ENCODE data around the gene TFAM. TPM values are rescaled to one million over a fixed set of nuclear protein-coding genes. Genes with fewer than 3 reads are reported as not detected.

The TFAM gene
- total RNA-seq, 1 donor from 2014 or later, result 31.8 TPM

GRCh38 chr10:58352956-58353610 lies 32.1 kb upstream of the TFAM start:
- Mint-ChIP-seq H3K4me3 (ENCODE audit: unreplicated experiment) (no peak overlapping the region), H3K4me1 (ENCODE audit: low read depth, unreplicated experiment) (peaks cover 37% of the 10 kb centered on the region), H3K36me3 (ENCODE audit: unreplicated experiment) (no peaks in the 10 kb centered on the region), H3K27ac (ENCODE audit: unreplicated experiment) (no peak overlapping the region), H3K9me3 (ENCODE audit: unreplicated experiment) (no peaks in the 10 kb centered on the region), H3K27me3 (ENCODE audit: unreplicated experiment) (no peaks in the 10 kb centered on the region)
- TF ChIP-seq, protein P1, sequence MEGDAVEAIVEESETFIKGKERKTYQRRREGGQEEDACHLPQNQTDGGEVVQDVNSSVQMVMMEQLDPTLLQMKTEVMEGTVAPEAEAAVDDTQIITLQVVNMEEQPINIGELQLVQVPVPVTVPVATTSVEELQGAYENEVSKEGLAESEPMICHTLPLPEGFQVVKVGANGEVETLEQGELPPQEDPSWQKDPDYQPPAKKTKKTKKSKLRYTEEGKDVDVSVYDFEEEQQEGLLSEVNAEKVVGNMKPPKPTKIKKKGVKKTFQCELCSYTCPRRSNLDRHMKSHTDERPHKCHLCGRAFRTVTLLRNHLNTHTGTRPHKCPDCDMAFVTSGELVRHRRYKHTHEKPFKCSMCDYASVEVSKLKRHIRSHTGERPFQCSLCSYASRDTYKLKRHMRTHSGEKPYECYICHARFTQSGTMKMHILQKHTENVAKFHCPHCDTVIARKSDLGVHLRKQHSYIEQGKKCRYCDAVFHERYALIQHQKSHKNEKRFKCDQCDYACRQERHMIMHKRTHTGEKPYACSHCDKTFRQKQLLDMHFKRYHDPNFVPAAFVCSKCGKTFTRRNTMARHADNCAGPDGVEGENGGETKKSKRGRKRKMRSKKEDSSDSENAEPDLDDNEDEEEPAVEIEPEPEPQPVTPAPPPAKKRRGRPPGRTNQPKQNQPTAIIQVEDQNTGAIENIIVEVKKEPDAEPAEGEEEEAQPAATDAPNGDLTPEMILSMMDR (IDR thresholded peaks at IDR 0.05; ENCODE audit: partially characterized antibody, unreplicated experiment), result no peak
- DNase-seq, result no peak

- no peaks in the 10 kb centered on the region for H3K27me3 Mint-ChIP-seq (ENCODE audit: unreplicated experiment)
- TF ChIP-seq, protein P1 (IDR thresholded peaks at IDR 0.05; ENCODE audit: partially characterized antibody, unreplicated experiment), result no peak
- no peak overlapping the region for H3K4me3 Mint-ChIP-seq (ENCODE audit: unreplicated experiment)
- DNase-seq, result no peak
- H3K9me3 Mint-ChIP-seq (ENCODE audit: unreplicated experiment), result no peaks in the 10 kb centered on the region
- H3K4me1 Mint-ChIP-seq (ENCODE audit: low read depth, unreplicated experiment), result peaks cover 23% of the 10 kb centered on the region
- H3K27ac Mint-ChIP-seq (ENCODE audit: unreplicated experiment), result no peak overlapping the region
- no peaks in the 10 kb centered on the region for H3K36me3 Mint-ChIP-seq (ENCODE audit: unreplicated experiment)
These were observed 28.5 kb upstream of the TFAM start for GRCh38 chr10:58356756-58357155.

DNA sequence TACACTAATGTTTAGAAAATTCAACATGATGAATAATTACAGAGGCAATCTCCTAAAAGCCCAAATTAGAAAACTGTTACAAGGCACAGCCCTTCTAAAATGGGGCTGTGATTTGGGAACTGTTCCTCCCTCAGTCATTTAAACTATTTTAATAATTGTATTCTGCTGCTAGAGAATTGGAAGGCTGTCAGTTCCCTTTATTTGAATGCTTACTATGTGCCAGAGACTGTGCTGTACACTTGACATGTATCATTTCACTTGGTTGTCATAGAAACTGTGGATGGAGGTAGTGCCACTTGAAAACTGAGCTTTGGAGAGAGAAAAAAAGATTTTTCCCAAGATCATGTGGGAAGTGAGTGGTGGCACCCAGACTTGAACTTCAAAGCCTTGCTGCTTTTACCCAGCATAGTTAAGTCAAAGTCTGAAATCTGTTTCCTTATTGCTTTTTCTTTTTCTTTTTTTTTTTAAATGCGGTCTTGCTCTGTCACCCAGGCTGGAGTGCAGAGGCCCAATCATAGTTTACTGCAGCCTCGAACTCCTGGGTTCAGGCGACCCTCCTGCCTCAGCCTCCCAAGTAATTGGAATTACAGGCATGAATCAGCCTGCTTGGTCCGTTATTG lies 26.8 kb upstream of the TFAM start:
- Mint-ChIP-seq H3K27me3 (ENCODE audit: unreplicated experiment) (no peaks in the 10 kb centered on the region), H3K36me3 (ENCODE audit: unreplicated experiment) (no peaks in the 10 kb centered on the region), H3K9me3 (ENCODE audit: unreplicated experiment) (no peaks in the 10 kb centered on the region), H3K4me1 (ENCODE audit: low read depth, unreplicated experiment) (peaks cover 19% of the 10 kb centered on the region), H3K27ac (ENCODE audit: unreplicated experiment) (no peak overlapping the region), H3K4me3 (ENCODE audit: unreplicated experiment) (no peak overlapping the region)
- TF ChIP-seq, protein P1 (IDR thresholded peaks at IDR 0.05; ENCODE audit: partially characterized antibody, unreplicated experiment), result no peak
- DNase-seq, result no peak

DNA sequence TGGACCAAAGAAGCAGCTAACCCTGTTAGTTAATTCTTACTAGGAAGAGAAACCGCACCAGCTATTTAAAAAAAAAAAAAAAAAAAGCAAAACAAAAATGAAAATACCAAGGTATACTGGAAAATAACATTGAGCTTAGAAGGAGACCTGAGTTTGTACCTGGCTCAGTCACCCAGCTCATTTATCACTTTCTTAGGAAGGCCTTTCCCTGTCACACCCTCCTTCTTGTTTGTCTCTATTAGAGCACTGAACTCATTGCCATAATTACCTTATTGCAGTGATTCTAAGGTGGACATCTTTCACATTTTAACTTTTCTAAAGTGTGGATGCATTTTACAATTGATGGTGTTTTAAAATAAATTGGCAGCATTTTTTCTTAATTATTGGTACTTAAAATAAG lies 26.3 kb upstream of the TFAM start:
- Mint-ChIP-seq H3K36me3 (ENCODE audit: unreplicated experiment) (no peaks in the 10 kb centered on the region), H3K27me3 (ENCODE audit: unreplicated experiment) (no peaks in the 10 kb centered on the region), H3K9me3 (ENCODE audit: unreplicated experiment) (no peaks in the 10 kb centered on the region), H3K4me1 (ENCODE audit: low read depth, unreplicated experiment) (peaks cover 19% of the 10 kb centered on the region), H3K4me3 (ENCODE audit: unreplicated experiment) (no peak overlapping the region), H3K27ac (ENCODE audit: unreplicated experiment) (no peak overlapping the region)
- DNase-seq, result no peak
- TF ChIP-seq, protein P1 (IDR thresholded peaks at IDR 0.05; ENCODE audit: partially characterized antibody, unreplicated experiment), result no peak

DNA sequence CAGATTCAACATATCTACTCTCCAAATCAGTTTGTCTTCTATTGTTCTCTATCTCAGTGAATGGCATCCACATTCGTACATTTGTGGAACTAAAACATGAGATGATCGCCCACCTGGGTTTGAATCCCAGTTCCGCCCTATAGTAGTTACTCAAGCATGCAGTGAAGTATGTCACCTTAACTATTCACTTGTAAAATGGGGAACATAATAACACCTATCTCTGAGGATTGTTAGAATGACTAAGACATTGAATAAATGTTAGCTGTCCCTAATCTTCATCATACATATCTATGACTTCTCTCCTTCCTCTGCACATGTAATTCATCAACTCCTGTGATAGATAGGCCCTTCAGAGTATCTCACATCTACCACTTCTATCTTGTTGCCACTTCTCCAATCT lies 25.7 kb upstream of the TFAM start:
- no peaks in the 10 kb centered on the region for H3K27me3 Mint-ChIP-seq (ENCODE audit: unreplicated experiment)
- TF ChIP-seq, protein P1 (IDR thresholded peaks at IDR 0.05; ENCODE audit: partially characterized antibody, unreplicated experiment), result no peak
- DNase-seq, result no peak
- peaks cover 19% of the 10 kb centered on the region for H3K4me1 Mint-ChIP-seq (ENCODE audit: low read depth, unreplicated experiment)
- H3K36me3 Mint-ChIP-seq (ENCODE audit: unreplicated experiment), result no peaks in the 10 kb centered on the region
- H3K4me3 Mint-ChIP-seq (ENCODE audit: unreplicated experiment), result no peak overlapping the region
- H3K27ac Mint-ChIP-seq (ENCODE audit: unreplicated experiment), result no peak overlapping the region
- H3K9me3 Mint-ChIP-seq (ENCODE audit: unreplicated experiment), result no peaks in the 10 kb centered on the region

All from glutamatergic neuron (in vitro differentiated cells).